HL-60/S4 treated with phorbol 12-myristate 13-acetate at 8.2 ng/mL for 4 days and 3 days (cell line): ENCODE results near the gene FAM120AOS.

ENCODE experiments used
- in situ Hi-C: fragments of 300-500 bp; cut with MboI; formaldehyde crosslinking; loops from 2 replicates; pipeline ENCODE4 v1.15.0; 2022; ENCODE audit warnings: low sequenced_read_pairs

The FAM120AOS gene

DNA sequence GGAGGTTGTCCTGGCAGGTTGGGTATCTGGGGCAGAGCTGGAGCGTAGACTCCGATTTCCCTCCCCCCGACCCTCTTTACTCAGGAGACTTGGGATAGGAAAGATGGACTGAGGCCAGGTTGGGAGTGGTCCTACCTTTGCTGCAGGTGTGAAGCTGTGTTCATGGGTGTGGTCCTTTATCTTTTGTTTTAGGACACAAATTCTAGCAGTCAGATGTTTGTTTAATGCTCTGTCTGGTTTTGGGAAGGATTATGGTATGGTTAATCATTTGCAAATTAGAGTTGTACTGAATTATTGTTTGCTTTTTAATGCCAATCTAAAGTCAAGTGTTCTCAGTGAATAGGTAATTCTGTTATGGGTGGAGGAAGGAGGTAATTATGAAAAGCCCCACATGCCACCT, 14.1 kb upstream of the FAM120AOS start:
- in situ Hi-C loops: no loop called here

DNA sequence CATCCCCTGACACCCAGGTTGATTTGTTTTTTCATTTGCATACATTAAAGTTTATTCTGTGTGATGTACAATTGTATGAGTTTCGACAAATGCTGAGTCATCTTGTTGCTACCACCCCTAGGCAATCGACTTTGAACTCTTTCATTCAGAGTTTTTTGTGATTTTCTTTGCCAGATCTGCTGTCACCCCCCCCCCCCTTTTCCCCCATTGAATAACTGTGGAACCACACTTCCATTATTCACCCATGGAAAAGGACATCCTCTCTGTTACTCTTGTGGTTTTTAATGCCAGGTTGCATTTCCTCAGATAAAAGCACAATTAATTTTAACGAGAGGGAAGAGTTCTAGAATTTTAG, 13.7 kb upstream of the FAM120AOS start:
- in situ Hi-C loops: no loop called here

DNA sequence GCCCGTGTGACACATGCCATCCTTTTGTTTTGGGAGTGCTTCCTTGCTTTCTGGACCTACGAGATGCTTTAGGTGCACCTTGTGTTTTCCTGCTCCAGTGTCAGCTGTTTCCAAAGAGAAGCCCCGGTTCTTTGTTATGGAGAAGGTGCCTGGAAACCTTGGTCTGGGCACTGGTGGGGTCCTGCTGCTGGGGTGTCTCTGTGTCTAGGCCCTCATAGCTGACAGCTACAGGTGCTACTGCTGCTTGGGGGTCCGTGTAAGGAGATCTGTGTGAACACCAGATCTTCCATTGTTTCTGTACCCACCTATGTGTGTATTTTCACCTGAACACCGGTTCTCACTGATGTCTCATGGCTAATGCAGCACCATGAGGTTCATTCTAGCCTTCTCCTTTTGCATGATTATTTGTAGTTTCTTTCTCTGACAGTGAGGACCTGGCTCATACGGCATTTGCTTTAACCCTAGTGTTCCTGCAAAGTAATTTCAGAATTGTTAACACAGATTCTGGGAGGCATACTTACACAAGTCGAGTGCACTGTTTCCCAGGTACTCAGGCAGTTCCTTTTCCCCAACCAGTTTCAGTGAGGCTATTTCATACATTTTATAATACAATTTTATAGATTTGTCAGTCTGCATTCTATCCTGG, 13.2 kb upstream of the FAM120AOS start:
- in situ Hi-C loops: no loop called here

DNA sequence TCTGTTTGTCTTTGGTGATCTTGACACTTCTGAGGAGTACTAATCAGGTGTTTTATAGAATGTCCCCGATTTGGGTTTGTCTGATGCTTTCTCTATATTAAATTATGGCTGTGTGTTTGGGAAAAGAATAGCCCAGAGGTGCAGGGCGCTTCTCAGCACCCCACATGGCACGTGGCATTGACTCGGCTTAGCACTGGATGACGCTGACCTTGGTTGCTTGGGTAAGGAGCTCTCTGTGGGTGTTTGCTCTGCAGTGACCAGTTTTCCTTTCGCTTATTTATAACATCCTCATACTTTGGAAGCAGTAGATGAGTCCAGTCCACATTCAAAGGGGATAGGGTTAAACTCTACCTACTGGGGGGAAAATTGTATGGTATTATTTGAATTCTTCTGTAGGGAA, 12.5 kb upstream of the FAM120AOS start:
- in situ Hi-C loops: no loop called here

DNA sequence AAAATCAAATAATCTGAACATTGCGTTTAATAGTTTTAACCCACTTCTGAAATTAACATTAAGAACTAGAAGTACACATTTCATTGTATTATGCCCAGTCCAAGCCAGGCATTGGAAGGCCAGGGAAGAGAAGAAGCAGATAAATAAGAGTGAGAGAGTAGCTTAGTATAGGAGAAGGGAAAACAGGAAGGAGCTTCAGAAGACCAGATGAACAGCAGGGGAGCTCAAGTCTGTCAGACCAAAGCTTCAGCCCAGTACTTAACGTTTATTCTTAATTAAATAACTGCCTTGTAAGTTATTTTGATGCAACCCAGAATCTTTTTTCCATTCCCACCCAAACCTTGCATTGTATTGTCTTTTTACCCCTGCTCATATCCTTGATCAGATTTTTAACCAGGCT, 11.5 kb upstream of the FAM120AOS start:
- in situ Hi-C loops: no loop called here

DNA sequence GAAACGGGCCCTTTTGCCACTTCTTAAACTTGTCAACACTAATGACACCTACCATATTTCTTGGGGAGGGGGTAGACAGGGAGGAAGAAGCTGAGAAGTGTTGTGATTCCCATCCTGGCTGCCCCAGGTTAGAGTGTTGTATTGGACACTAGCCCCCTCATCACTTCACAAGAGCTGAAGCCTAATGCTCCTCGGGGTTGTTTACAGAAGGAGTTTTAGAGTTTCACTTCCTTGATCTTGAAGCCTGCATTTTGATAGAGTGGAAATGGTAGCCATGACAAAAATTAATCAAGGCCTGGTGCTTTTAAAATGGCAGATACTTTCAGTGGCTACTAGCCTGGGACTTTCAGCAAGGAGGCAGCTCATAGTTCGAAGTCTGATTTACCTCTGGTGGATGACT, 11.0 kb upstream of the FAM120AOS start:
- in situ Hi-C loops: no loop called here

DNA sequence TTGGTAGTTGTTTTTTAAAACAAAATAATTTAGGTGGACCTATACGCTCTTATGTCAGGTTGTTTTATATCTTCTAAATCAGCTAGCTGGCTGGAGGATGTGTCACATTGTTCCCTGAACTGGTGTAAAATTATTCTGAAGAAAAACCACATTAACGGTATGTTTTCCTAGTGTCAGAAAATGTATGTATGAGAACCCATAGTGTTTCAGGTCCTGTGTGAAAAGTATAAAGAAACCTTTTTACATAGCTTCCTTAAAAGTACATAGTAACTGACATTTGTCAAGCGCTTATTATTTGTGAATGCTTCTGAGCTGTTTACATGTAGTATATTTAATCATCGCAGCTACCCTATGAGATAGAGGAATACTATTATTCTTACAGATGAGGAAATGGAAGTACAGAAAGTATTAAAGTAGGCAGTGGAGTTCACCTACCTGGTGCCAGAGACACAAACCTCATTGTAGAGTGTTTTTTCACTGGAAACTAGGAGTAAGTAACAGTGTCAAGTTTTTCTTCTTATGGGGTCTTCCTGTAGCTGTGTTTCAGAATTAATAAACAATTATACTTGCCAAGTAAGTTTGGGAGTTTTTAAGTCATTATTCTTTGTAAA, 10.4 kb upstream of the FAM120AOS start:
- in situ Hi-C loops: no loop called here

DNA sequence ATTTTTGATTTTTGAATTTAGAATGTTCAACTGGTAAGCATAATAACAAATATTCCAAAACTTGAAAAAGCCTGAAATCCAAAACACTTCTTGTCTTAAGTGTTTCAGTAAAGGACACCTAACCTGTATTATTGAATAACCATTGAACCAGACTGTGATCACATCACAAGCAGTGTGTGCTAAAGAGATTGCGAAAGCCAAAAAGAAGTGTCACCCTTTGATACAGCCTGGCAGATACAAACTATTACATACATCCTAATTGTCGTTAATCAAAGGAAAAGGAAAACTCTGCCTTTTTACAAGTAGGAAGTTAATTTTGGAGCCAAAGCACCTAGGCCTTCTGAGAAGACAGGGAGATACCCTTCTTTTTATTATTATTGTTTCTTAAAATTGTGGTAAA, 8.4 kb upstream of the FAM120AOS start:
- in situ Hi-C loops: no loop called here

DNA sequence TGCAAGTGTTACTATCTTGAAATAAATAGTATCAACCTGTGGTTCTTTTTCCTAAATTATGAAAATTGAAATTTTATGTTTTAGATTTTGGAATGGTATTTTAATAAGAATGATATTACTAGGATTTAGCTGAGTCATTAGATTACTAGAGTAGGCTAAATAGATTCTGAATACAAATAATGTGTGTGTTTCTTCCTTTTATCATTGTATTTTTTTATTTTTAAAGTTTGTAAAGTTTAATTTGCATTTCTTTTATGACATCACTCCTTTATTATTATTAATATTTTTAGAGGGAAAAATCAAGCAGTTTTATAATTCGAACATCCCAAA, 8.0 kb upstream of the FAM120AOS start:
- in situ Hi-C loops: no loop called here

DNA sequence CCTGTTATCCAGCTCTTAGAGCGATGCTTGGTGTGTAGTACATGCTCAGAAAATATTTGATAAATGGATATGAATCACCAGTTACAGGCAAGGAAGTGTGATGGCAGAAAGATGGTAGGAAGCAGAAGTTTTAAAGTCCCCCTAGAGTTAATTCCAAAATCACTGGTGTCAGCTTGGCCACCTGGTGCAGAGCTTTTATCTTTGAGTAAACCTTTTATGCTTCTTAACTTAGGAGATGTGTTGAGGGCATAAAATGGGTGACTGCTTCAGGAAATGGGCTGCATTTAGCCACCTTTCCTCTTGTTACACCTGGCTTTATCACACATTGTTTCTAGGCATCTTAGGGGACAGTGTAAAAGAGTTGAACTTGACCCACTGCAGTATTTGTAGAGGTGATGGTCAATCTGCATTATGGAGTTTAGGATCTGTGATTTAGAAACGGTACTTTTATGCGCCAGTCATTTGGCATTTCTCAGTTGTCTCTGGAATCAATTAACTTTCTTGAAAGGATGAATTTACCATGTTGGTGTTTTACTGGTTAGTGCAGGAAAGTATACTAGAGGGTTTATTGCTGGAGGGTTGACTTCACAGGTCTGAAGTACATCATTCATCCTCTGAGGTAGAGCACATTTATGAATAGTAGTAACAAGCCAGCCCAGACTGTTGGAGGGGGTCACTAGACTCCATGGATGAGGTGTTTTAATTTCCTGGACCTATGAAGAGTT, 7.5 kb upstream of the FAM120AOS start:
- in situ Hi-C loops: no loop called here

DNA sequence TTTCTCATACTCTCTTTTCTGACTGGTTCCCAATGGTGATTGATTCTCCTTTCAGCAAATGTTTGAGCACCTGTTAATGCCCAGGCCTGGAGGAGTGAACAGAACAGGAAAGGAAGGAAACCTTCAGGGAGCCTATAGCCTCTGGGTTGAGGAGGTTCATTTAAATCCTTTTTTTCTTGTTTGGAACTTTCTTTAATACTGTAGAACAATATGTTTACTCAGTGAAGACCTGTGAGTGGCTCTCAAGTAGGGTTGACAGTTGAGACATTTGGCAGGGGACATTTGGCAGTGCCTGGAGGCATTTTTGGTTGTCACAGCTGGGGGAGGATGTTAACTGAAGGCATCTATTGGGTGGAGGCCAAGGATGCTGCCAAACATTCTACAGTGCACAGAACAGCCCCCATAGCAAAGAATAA, 6.1 kb upstream of the FAM120AOS start:
- in situ Hi-C loops: no loop called here

DNA sequence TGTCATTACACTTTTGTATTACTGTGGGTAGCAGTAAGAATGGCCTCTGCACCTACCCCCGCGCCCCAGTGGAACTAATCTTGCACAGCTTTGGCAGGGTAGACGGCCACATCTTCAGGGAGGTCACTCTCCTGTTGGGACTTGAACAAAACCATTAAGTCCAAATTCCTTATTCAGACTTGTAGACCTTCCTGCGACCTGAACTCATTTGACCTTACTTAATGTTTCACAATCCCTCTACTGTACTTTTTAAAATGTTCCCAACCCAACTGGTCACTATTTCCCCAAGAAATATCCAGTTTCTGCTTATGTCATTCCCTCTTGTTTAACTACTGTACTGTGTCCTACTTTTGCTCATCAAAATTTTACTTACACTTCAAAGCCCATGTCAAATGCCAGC, 5.3 kb upstream of the FAM120AOS start:
- in situ Hi-C loops: no loop called here

DNA sequence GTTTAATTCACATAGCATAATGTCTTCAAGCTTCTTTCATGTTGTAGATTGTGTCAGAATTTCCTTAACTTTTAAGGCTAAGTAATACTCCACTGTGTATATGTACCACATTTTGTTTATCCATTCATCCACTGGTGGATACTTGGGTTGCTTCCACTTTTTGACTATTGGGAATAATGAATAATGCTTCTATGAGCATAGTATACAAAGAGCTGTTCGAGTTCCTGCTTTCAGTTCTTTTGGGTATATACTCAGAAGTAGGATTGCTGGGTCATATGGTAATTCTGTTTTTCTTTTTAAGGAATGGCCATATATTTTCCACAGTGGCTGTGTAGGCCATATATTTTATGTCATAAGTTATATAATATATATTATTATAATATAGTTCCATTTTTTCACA, 3.6 kb upstream of the FAM120AOS start:
- in situ Hi-C loops: no loop called here

DNA sequence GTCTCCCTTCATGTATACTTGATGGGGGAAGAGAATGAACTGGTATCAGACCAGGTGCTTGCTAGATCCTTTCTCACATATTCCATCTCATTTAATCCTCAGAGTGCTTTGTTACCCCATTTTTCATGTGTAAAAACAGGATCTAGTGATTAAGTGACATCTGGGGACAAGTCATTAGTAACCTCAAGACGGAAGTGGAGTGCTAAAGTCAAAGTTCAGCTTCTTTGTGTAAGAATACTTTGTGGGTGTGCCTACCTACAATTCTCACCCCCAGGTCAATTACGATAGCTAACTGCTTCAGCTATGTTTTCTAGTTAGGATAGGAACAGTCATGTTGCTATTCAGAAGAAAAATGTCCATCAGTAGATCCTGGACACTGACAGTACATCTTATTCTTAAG, 3.1 kb upstream of the FAM120AOS start:
- in situ Hi-C loops: no loop called here

DNA sequence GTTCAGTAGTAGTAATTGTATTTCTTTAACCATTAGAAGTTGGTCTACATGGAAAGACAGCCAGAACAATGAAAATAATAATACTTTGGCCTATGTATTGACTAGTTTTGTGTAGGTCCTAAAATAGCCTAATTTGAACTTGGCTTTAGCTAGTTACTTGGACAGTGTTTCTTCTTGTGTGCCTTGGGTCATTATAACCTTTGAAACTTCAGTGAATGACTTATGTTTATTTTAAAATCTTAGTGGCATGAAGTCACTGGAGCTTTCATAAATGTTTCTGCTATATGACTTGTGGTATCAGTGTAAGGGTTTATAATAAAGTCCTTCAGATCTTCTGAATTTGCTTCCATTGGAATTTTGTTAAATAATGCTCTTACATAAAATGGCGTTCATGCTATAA, 2.6 kb upstream of the FAM120AOS start:
- in situ Hi-C loops: no loop called here

DNA sequence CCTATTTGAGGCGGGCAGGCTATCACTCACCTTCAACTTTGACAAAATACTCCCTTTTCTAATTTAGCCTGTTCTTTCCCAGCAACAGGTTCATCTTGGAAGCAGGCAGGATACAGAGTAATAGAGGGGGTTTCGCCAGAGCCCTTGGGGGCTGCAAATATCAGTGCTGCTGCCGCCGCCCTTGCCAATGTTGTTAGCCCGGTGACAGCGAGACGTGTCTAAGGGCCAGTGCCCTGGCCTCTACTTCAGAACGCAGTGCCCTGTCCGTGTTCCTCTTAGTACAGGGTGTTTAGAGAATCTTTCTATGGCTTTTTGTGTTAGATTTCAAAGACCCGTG, 703 bp downstream of the FAM120AOS start:
- in situ Hi-C loops: no loop called here

DNA sequence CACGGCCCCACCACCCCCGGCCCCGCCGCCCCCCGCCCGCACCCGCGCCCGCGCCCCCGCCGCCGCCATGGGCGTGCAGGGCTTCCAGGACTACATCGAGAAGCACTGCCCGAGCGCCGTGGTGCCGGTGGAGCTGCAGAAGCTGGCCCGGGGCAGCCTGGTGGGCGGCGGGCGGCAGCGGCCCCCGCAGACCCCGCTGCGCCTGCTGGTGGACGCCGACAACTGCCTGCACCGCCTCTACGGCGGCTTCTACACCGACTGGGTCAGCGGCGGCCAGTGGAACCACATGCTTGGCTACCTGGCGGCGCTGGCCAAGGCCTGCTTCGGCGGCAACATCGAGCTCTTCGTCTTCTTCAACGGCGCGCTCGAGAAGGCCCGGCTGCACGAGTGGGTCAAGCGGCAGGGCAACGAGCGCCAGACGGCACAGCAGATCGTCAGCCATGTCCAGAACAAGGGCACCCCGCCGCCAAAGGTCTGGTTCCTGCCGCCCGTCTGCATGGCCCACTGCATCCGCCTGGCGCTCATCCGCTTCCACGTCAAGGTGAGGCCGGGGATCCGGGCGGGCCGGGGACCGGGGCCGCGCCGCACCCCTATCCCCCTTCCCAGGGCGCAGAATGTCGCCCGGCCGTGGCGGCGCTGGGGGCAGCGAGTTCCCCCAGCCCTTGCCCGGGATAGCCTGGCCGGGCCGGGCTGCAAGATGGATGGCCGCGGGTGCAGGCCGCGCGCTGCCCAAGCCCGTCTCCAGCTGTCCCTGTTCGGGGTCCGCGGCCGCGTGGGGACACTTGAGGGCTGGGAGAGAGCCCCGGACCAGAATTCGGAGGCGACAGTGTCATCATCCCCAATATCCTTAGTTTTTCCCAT, 1.3 kb downstream of the FAM120AOS start:
- in situ Hi-C loops: no loop called here

DNA sequence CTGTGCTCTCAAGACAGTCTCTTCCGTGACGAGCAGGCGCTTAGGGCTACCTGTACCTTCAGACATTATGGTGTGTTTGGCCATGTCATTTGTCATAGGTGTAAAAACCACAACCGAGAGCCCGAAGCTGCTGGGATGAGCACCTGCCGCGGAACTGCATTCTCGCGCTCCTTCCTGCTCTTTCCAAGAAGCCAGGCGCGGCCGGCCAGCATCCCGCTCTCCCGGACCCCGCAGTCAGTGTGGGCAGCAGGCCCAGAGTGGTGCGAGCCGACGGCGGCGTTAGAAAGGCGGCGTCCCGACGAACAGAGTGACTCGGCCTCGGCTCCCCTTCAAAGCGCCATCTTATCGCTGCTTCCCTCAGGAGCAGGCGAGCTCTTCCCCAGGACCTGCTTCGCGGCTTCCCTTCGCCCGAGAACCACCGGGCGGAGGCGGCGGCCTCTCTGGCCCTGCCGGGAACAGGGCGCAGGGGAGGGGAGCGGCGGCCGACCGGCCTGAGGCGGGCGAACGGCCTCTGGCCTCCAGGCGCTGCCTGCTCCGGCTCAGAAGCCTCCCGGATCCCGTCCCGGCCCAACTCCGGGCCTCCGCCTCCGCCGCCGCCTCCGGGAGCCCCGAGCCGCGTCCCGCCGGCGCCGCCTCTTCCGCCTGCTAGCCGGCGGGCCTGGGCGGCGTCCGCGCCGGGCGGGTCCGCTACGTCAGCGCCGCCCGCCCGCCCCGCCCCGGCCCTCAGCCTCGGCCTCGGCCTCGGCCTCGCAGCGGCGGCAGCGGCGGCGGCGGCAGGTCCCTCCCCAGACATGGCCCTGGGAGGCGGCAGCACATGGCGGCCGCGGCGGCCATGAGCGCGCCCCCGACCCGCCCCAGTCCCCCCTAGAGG, 2.2 kb downstream of the FAM120AOS start, which contains the start of gene FAM120A:
Gene FAM120A (plus strand): TSS at position 741 of the 871 bp plus-strand sequence. CDS start 231 bp downstream, outside the sequence.
- in situ Hi-C loops: no loop called here

DNA sequence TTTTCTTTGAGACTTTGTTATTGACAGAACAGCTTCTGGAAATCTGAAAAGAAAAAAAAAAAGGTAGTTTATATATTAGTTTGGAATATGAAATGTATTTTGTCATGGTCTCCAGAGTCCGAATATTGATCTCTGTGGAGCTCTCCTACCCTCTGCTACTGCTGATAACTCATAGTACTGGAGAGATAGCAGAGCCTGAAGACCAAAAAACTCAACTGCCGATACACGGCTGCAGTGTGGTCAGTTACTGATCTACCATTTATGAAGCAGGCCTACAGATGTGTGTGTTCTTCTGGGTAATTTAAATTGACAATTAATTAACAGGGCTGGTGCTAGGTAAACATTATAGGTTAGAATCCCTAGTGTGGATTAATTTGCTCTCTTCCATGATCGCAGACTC, 5.7 kb downstream of the FAM120AOS start:
- in situ Hi-C loops: no loop called here

DNA sequence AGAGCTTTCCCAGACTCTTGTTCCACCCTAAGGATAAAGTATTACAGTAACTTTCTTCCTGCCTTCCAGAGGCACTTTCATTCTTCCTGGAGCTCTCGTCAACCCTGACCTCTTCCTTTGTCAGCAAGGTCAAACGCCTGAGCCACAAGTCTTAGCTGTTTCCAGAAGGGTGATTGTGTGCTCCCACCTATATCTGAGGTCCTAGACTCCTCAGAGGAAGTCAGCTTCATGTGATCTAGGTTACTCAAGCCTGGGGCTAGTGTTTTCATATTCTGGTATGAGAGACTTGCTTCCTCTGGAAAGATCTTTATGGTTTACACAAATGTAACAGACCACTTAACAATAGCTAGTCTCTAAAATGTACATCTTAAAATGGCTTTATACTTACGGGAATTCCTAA, 7.3 kb downstream of the FAM120AOS start:
- in situ Hi-C loops: no loop called here
